Mesenchymal stem cell (in vitro differentiated cells and primary cell): ENCODE data around the gene CDK5RAP2.

Source experiments
- DNase-seq: peaks from one replicate; pipeline ENCODE4 v3.0.0-alpha.2; 2013
- H2AFZ ChIP-seq: one replicate; pipeline ENCODE4 v1.6.1; 2013; ENCODE audit warnings: low read depth, mild to moderate bottlenecking, control low read depth, inconsistent platforms, low read length, moderate library complexity
- H2AK5ac ChIP-seq: 2 replicates; pipeline ENCODE4 v1.6.1; 2013; ENCODE audit warnings: low read length, moderate library complexity, mild to moderate bottlenecking, inconsistent platforms; ENCODE audit not compliant: severe bottlenecking
- H2BK120ac ChIP-seq: one replicate; pipeline ENCODE4 v1.6.1; 2013; ENCODE audit warnings: low read depth, mild to moderate bottlenecking, inconsistent platforms, low read length, moderate library complexity
- H2BK12ac ChIP-seq, 2 experiments: one replicate each; pipeline ENCODE4 v1.6.1; 2013; ENCODE audit warnings: inconsistent platforms in 2 of 2, low read length in 2 of 2, mild to moderate bottlenecking in 2 of 2, moderate library complexity in 2 of 2, control low read depth in 1 of 2
- H2BK15ac ChIP-seq: one replicate; pipeline ENCODE4 v1.6.1; 2013; ENCODE audit warnings: mild to moderate bottlenecking, low read depth, inconsistent platforms; ENCODE audit not compliant: poor library complexity, severe bottlenecking
- H2BK5ac ChIP-seq: 2 replicates; pipeline ENCODE4 v1.6.1; 2013; ENCODE audit warnings: low read depth, mild to moderate bottlenecking, low read length, control low read depth, inconsistent platforms; ENCODE audit not compliant: poor library complexity, severe bottlenecking
- H3K14ac ChIP-seq, 2 experiments: one replicate each; pipeline ENCODE4 v1.6.1; 2013; ENCODE audit warnings: inconsistent platforms in 2 of 2, low read length in 2 of 2, control low read depth in 1 of 2, mild to moderate bottlenecking in 1 of 2, moderate library complexity in 1 of 2
- H3K18ac ChIP-seq, 2 experiments: one replicate each; pipeline ENCODE4 v1.6.1; 2013; ENCODE audit warnings: inconsistent platforms in 2 of 2, low read length in 2 of 2, control low read depth in 1 of 2, low read depth in 1 of 2, mild to moderate bottlenecking in 1 of 2
- H3K23ac ChIP-seq, 2 experiments: one replicate each; pipeline ENCODE4 v1.6.1; 2013; ENCODE audit warnings: inconsistent platforms in 2 of 2, low read length in 2 of 2, mild to moderate bottlenecking in 2 of 2, moderate library complexity in 2 of 2, control low read depth in 1 of 2
- H3K27ac ChIP-seq: 2 replicates; pipeline ENCODE4 v1.5.1; 2013; ENCODE audit warnings: mild to moderate bottlenecking, moderate library complexity, low read length, control low read depth, inconsistent platforms; ENCODE audit not compliant: poor library complexity, severe bottlenecking
- H3K27me3 ChIP-seq, 2 experiments: 2 replicates each; pipeline versions ENCODE4 v1.6.1 to v1.7.0; 2013; ENCODE audit warnings: low read length in 2 of 2, mild to moderate bottlenecking in 2 of 2, moderate library complexity in 2 of 2, control low read depth in 1 of 2, inconsistent platforms in 1 of 2; ENCODE audit not compliant: control insufficient read depth in 1 of 2, insufficient read depth in 1 of 2
- H3K36me3 ChIP-seq, 2 experiments: 2 replicates each; pipeline versions ENCODE4 v1.6.1 to v1.7.0; 2013; ENCODE audit warnings: low read length in 2 of 2, control low read depth in 1 of 2, inconsistent platforms in 1 of 2, low read depth in 1 of 2, mild to moderate bottlenecking in 1 of 2; ENCODE audit not compliant: insufficient read depth in 2 of 2, control insufficient read depth in 1 of 2
- H3K4ac ChIP-seq, 2 experiments: one replicate each; pipeline ENCODE4 v1.6.1; 2013; ENCODE audit warnings: inconsistent platforms in 2 of 2, low read length in 2 of 2, mild to moderate bottlenecking in 2 of 2, moderate library complexity in 2 of 2, control low read depth in 1 of 2, low read depth in 1 of 2
- H3K4me1 ChIP-seq: 2 replicates; pipeline ENCODE4 v1.6.1; 2013; ENCODE audit warnings: low read depth, low read length, control low read depth; ENCODE audit not compliant: control insufficient read depth, insufficient read depth
- H3K4me2 ChIP-seq: 2 replicates; pipeline ENCODE4 v1.6.1; 2013; ENCODE audit warnings: low read length, mild to moderate bottlenecking, inconsistent platforms; ENCODE audit not compliant: poor library complexity, severe bottlenecking
- H3K4me3 ChIP-seq, 2 experiments: 2 replicates each; pipeline versions ENCODE4 v1.5.1 to v1.7.0; 2013; ENCODE audit warnings: low read length in 2 of 2, mild to moderate bottlenecking in 2 of 2, control low read depth in 1 of 2, low read depth in 1 of 2; ENCODE audit not compliant: insufficient read depth in 1 of 2
- H3K79me1 ChIP-seq: replicated peaks from 2 replicates; pipeline ENCODE4 v1.6.1; 2013; ENCODE audit warnings: mild to moderate bottlenecking, control low read depth, low read length, inconsistent platforms; ENCODE audit not compliant: poor library complexity, severe bottlenecking
- H3K9ac ChIP-seq: 2 replicates; pipeline ENCODE4 v1.7.0; 2013; ENCODE audit warnings: mild to moderate bottlenecking, low read length, moderate library complexity
- H3K9me3 ChIP-seq: 2 replicates; pipeline ENCODE4 v1.7.0; 2013; ENCODE audit warnings: mild to moderate bottlenecking, low read length; ENCODE audit not compliant: control insufficient read depth
- H4K8ac ChIP-seq: one replicate; pipeline ENCODE4 v1.6.1; 2013; ENCODE audit warnings: inconsistent platforms, mild to moderate bottlenecking, low read length, moderate library complexity
- H4K91ac ChIP-seq: one replicate; pipeline ENCODE4 v1.6.1; 2013; ENCODE audit warnings: mild to moderate bottlenecking, low read length, inconsistent platforms
- WGBS: methylation state at CpG from one replicate; pipeline ENCODE4 v1.1.7; 2013; ENCODE audit warnings: mixed read lengths; 5-methylcytosine and 5-hydroxymethylcytosine counted together

Gene CDK5RAP2

GRCh38 chr9:120442308-120442995, 137.5 kb downstream of the CDK5RAP2 start:
- Histone ChIP-seq H2BK5ac (peak overlapping the region; percentile 15), H3K4me2 (no peak overlapping the region), H3K9me3 (no peaks in the 10 kb centered on the region), H2BK12ac (no peak overlapping the region), H3K4me3 (no peak overlapping the region), H3K4me1 (peaks cover 7% of the 10 kb centered on the region), H4K91ac (no peak overlapping the region), H3K18ac (no peak overlapping the region), H4K8ac (no peak overlapping the region), H2BK15ac (no peak overlapping the region), H3K79me1 (peaks cover 28% of the 10 kb centered on the region), H3K14ac (no peak overlapping the region), H3K36me3 (peaks cover 10 to 28% of the 10 kb centered on the region in 2 experiments), H2AFZ (no peak overlapping the region), H2BK120ac (no peak overlapping the region), H3K23ac (no peak overlapping the region), H2AK5ac (peak overlapping the region; percentile 67), H3K9ac (peak overlapping the region; percentile 6), H3K4ac (no peak overlapping the region), H3K27me3 (no peaks in the 10 kb centered on the region), H3K27ac (peak overlapping the region; percentile 55)
- DNase-seq = no peak
- WGBS = 90% methylated on average over 5 of the region's 6 CpGs

GRCh38 chr9:120441426-120442307, 138.3 kb downstream of the CDK5RAP2 start:
- Histone ChIP-seq H3K9me3 (no peaks in the 10 kb centered on the region), H3K36me3 (peaks cover 12 to 22% of the 10 kb centered on the region in 2 experiments), H2AK5ac (no peak overlapping the region), H3K4me1 (peaks cover 7% of the 10 kb centered on the region), H3K79me1 (peaks cover 31% of the 10 kb centered on the region), H3K27ac (peak overlapping the region; percentile 55), H4K8ac (no peak overlapping the region), H2BK5ac (peak overlapping the region; percentile 15), H3K23ac (no peak overlapping the region), H3K18ac (no peak overlapping the region), H3K9ac (peak overlapping the region; percentile 36), H2BK15ac (no peak overlapping the region), H3K27me3 (no peaks in the 10 kb centered on the region), H3K4me2 (no peak overlapping the region), H2AFZ (no peak overlapping the region), H2BK120ac (no peak overlapping the region), H2BK12ac (no peak overlapping the region), H4K91ac (no peak overlapping the region), H3K4ac (no peak overlapping the region), H3K14ac (no peak overlapping the region), H3K4me3 (no peak overlapping the region)
- WGBS = 97% methylated on average over 6 of the region's 9 CpGs
- peak; percentile 77 for DNase-seq

GRCh38 chr9:120440791-120441190, 139.2 kb downstream of the CDK5RAP2 start:
- Histone ChIP-seq H3K23ac (no peak overlapping the region), H2BK15ac (no peak overlapping the region), H2BK12ac (no peak overlapping the region), H3K4ac (no peak overlapping the region), H3K27me3 (no peaks in the 10 kb centered on the region), H3K14ac (no peak overlapping the region), H3K36me3 (peaks cover 12 to 22% of the 10 kb centered on the region in 2 experiments), H3K79me1 (peaks cover 24% of the 10 kb centered on the region), H3K9me3 (no peaks in the 10 kb centered on the region), H3K18ac (no peak overlapping the region), H4K8ac (no peak overlapping the region), H2AFZ (no peak overlapping the region), H3K9ac (no peak overlapping the region), H2AK5ac (peak overlapping the region; percentile 80), H2BK5ac (no peak overlapping the region), H2BK120ac (no peak overlapping the region), H3K27ac (peak overlapping the region; percentile 45), H3K4me2 (no peak overlapping the region), H3K4me3 (no peak overlapping the region), H3K4me1 (peaks cover 7% of the 10 kb centered on the region), H4K91ac (no peak overlapping the region)
- 100% methylated on average over 1 of the region's 1 CpG for WGBS
- DNase-seq = no peak

GRCh38 chr9:120439926-120440325, 140.0 kb downstream of the CDK5RAP2 start:
- H3K9me3 ChIP-seq = no peaks in the 10 kb centered on the region
- no peak overlapping the region for H2AK5ac ChIP-seq
- H4K91ac ChIP-seq = no peak overlapping the region
- H4K8ac ChIP-seq = no peak overlapping the region
- H2BK15ac ChIP-seq = no peak overlapping the region
- H2BK120ac ChIP-seq = no peak overlapping the region
- no peak overlapping the region for H3K4ac ChIP-seq
- no peak overlapping the region for H3K14ac ChIP-seq
- H3K18ac ChIP-seq = no peak overlapping the region
- H3K9ac ChIP-seq = no peak overlapping the region
- H3K4me3 ChIP-seq = no peak overlapping the region
- H2AFZ ChIP-seq = no peak overlapping the region
- H3K79me1 ChIP-seq = peaks cover 18% of the 10 kb centered on the region
- H3K27me3 ChIP-seq = no peaks in the 10 kb centered on the region
- H2BK5ac ChIP-seq = no peak overlapping the region
- no peak for DNase-seq
- H3K4me2 ChIP-seq = no peak overlapping the region
- no peak overlapping the region for H3K27ac ChIP-seq
- 96% methylated on average over 1 of the region's 1 CpG for WGBS
- H3K23ac ChIP-seq = no peak overlapping the region
- peaks cover 7% of the 10 kb centered on the region for H3K4me1 ChIP-seq
- H2BK12ac ChIP-seq = no peak overlapping the region
- peaks cover 12 to 22% of the 10 kb centered on the region in 2 experiments for H3K36me3 ChIP-seq
